ENCODE data around the gene RASSF4.

- TF ChIP-seq CTCF (IDR thresholded peaks at IDR 0.05) (no peak), POLR2A (IDR thresholded peaks at IDR 0.05) (no peak)
Observed at GRCh38 chr10:45034301-45034700, 74.7 kb downstream of the RASSF4 start.
